Esophagus (tissue), 2 donors: Measurements from ENCODE around the gene ATAD2B. TPM values are rescaled to one million over a fixed set of nuclear protein-coding genes. Genes with fewer than 3 reads are reported as not detected.

Experiments used
- H3K27ac ChIP-seq, 2 donors: one replicate each; pipeline ENCODE4 v1.5.1; 2013; ENCODE audit warnings: low read depth in 2 of 2, mild to moderate bottlenecking in 2 of 2, inconsistent platforms in 1 of 2, low read length in 1 of 2, moderate library complexity in 1 of 2
- H3K27me3 ChIP-seq, 2 donors: one replicate each; pipeline ENCODE4 v1.6.1; 2013; ENCODE audit warnings: low read length in 2 of 2, control low read depth in 1 of 2, mild to moderate bottlenecking in 1 of 2; ENCODE audit not compliant: insufficient read depth in 2 of 2, control insufficient read depth in 1 of 2
- H3K36me3 ChIP-seq, 2 donors: one replicate each; pipeline ENCODE4 v1.6.1; 2013; ENCODE audit warnings: low read length in 1 of 2; ENCODE audit not compliant: control insufficient read depth in 2 of 2, insufficient read depth in 2 of 2
- H3K4me1 ChIP-seq, 2 donors: one replicate each; pipeline ENCODE4 v1.6.1; 2013; ENCODE audit warnings: low read length in 1 of 2; ENCODE audit not compliant: control insufficient read depth in 2 of 2, insufficient read depth in 2 of 2
- H3K4me3 ChIP-seq, 2 donors: one replicate each; pipeline ENCODE4 v1.5.1; 2013; ENCODE audit warnings: low read length in 2 of 2, mild to moderate bottlenecking in 2 of 2, low read depth in 1 of 2, moderate library complexity in 1 of 2
- H3K9me3 ChIP-seq, 2 donors: one replicate each; pipeline ENCODE4 v1.6.1; 2013; ENCODE audit warnings: mild to moderate bottlenecking in 2 of 2, low read depth in 1 of 2, low read length in 1 of 2, moderate library complexity in 1 of 2; ENCODE audit not compliant: control insufficient read depth in 2 of 2, insufficient read depth in 1 of 2
- WGBS, 2 donors: extraction: QIAGEN DNeasy Blood & Tissue Kit; methylation state at CpG; one replicate each; pipeline ENCODE4 v1.1.7; 2013; 5-methylcytosine and 5-hydroxymethylcytosine counted together
- polyA plus RNA-seq, 2 donors: library from polyadenylated mRNA; stranded (reverse); fragments of 200-250 nt; gene quantifications; one replicate each; pipeline ENCODE4 v1.2.3, GENCODE V29; 2013
- donor health status: healthy with polysubstance abuse.
- donor health status: Bipolar disorder and iron deficiency.

Gene ATAD2B
- polyA plus RNA-seq, 2 donors = 4.0 to 5.8 TPM

DNA sequence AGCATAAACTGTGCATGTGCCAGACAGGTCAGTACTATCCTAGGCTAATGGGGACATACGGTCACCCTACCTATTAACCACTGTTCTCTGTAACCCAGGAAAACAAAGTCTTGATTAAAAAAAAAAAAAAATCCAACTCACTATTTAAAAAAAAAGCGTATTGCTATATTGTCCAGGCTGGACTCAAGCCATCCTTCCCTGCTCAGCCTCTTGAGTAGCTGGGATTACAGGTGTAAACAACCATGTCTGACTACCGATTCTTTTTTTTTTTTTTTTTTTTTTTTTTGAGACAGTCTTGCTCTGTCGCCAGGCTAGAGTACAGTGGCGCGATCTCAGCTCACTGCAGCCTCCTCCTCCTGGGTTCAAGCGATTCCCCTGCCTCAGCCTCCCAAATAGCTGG lies 11.6 kb downstream of the ATAD2B start:
- Histone ChIP-seq H3K9me3 (no peaks in the 10 kb centered on the region), H3K4me3 (no peak overlapping the region), H3K36me3 (no peaks in the 10 kb centered on the region), H3K27me3 (no peaks in the 10 kb centered on the region), H3K4me1 (no peaks in the 10 kb centered on the region), H3K27ac (no peak overlapping the region)
- WGBS, 2 donors = 74 to 83% methylated on average over 6 to 7 of the region's 7 CpGs

DNA sequence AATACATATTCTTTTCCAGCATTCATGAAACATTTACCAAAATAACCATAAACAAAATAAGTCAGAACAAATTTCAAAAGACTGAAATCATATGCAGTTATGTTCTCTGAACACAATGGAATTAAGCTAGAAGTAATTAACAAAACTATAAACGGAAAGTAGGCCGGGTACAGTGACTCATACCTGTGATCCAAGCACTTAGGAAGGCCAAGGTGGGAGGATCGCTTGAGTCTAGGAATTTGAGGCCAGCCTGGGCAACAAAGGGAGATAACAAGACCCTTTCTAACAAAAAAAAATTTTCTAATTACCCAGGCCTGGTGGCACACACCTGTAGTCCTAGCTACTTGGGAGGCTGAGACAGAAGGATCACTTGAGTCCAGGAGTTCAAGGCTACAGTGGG lies 14.9 kb downstream of the ATAD2B start:
- Histone ChIP-seq H3K4me3 (no peak overlapping the region), H3K36me3 (no peaks in the 10 kb centered on the region), H3K9me3 (no peaks in the 10 kb centered on the region), H3K27ac (no peak overlapping the region), H3K27me3 (no peaks in the 10 kb centered on the region), H3K4me1 (no peaks in the 10 kb centered on the region)
- 53 to 61% methylated on average over 3 of the region's 3 CpGs for WGBS, 2 donors

DNA sequence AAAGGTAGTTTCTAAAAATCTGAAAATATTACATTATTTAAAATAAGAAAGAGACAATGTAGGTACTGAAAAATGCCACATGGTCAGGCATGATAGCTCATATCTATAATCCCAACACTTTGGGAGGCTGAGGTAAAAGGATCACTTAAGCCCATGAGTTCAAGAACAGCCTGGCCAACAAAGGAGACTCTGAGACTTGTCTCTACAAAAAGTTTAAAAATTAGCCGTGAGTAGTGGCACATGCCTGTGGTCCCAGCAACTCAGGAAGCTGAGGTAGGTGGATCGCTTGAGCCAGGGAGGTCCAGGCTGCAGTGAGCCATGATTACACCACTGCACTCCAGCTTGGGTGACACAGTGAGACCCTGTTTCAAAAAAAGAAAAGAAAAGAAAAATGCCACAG lies 21.8 kb downstream of the ATAD2B start:
- no peaks in the 10 kb centered on the region for H3K9me3 ChIP-seq
- 63 to 69% methylated on average over 2 of the region's 2 CpGs for WGBS, 2 donors
- peaks cover 0 to 5% of the 10 kb centered on the region in 2 donors for H3K4me1 ChIP-seq
- no peak overlapping the region for H3K27ac ChIP-seq
- H3K27me3 ChIP-seq = no peaks in the 10 kb centered on the region
- no peaks in the 10 kb centered on the region for H3K36me3 ChIP-seq
- H3K4me3 ChIP-seq = no peak overlapping the region

DNA sequence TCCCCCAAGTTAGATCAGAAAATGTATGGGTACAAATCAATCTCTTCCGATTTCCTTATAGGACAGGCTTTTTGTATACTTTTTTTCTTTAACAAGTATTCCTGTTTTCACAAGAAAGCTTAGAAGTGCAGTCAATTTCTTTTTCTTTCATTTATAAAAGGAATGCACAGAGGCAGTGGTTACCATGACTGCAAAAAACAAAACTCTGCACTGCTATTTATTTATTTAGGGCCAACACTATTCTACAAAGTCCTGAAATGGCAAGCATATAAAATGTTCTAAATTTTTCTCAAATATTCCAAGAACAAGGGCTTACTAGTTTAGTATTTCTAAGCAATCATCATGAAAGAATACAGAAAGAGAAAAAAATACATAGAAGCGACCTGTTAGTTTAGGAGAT lies 22.2 kb downstream of the ATAD2B start:
- Histone ChIP-seq H3K9me3 (no peaks in the 10 kb centered on the region), H3K36me3 (no peaks in the 10 kb centered on the region), H3K4me1 (peaks cover 0 to 5% of the 10 kb centered on the region in 2 donors), H3K27me3 (no peaks in the 10 kb centered on the region), H3K4me3 (no peak overlapping the region), H3K27ac (no peak overlapping the region)
- 62 to 63% methylated on average over 2 of the region's 2 CpGs for WGBS, 2 donors

DNA sequence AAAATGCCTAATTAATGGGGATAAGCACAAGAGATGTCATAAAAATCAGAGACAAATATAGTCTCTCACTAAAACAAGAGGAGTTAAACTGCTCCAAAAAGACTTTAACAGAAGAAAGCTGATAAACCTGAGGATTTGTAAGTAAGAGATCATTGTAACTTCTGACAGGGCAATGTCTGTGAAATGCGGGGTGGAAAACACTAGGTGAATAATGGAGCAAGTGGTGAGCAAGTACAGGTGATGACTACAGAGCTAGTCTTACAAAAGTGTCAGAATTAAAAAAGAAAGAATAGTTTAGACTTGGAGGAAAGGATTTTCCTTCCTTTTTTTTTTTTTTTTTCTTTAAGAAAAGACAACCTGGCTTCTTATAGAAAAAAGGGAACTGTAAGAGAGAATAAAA lies 22.7 kb downstream of the ATAD2B start:
- no peaks in the 10 kb centered on the region for H3K9me3 ChIP-seq
- peaks cover 0 to 5% of the 10 kb centered on the region in 2 donors for H3K4me1 ChIP-seq
- H3K27me3 ChIP-seq = no peaks in the 10 kb centered on the region
- WGBS, 2 donors = 59 to 67% methylated on average over 1 of the region's 1 CpG
- no peaks in the 10 kb centered on the region for H3K36me3 ChIP-seq
- H3K4me3 ChIP-seq = no peak overlapping the region
- H3K27ac ChIP-seq = no peak overlapping the region

DNA sequence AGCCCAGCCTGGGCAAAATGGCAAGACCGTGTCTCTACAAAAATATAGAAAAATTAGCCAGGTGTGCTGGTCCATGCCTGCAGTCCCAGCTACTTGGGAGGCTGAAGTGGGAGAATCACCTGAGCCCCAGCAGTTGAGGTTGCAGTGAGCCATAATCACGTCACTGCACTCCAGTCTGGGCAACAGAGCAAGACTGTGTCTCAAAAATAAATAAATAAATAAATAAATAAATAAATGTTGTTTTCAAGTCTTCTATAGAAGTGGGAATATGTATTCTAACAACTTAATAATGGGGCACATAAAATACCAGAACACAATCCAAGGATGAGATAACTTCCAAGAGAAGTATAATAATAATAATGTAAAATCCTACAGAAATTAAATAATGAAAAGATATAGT lies 23.9 kb downstream of the ATAD2B start:
- Histone ChIP-seq H3K36me3 (no peaks in the 10 kb centered on the region), H3K27ac (peak overlapping the region in 1 of 2 donors; percentile 73), H3K9me3 (no peaks in the 10 kb centered on the region), H3K4me1 (peaks cover 0 to 5% of the 10 kb centered on the region in 2 donors), H3K4me3 (no peak overlapping the region), H3K27me3 (no peaks in the 10 kb centered on the region)
- 84 to 97% methylated on average over 2 of the region's 2 CpGs for WGBS, 2 donors

DNA sequence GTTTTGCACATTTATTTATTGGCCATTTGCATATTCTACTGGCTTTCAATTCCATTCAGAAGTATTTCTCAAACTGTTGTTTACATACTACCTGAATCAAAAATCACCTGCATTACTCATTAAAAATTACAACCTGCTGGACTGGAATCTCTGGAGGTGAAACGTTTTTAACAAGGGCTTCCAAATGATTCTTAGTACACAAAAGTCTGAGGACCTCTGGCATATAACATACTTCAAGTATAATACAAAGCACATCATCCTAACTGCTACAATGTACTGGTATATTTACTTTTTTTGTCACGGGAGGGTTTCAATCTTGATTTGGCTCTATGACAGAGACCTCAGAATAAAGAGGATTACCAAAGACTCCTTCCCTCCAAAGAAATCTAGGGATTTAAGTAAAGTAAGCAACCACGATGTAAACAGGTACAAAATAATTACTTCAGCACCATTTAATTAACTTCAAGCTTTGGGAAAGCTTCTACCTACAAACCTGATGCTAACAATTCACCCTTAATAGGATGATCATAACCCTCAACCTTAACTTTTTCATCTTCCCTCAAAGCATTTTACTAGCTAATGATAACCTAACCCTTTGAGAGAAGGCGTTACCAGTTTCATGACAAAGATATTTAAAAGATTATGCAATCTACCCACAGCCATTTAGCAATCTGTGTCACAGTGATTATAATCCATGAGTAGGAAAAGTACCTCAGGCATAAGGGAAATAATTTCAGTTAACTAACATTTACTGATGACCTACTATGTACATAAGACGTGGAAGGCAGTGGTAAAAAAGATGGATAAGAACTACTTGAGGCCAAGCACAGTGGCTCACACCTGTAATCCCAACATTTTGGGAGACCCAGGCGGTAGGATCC lies 24.7 kb downstream of the ATAD2B start:
- no peaks in the 10 kb centered on the region for H3K9me3 ChIP-seq
- H3K27me3 ChIP-seq = no peaks in the 10 kb centered on the region
- H3K27ac ChIP-seq = peak overlapping the region; percentile 67 to 73
- H3K4me3 ChIP-seq = no peak overlapping the region
- no peaks in the 10 kb centered on the region for H3K36me3 ChIP-seq
- 48 to 53% methylated on average over 6 of the region's 6 CpGs for WGBS, 2 donors
- H3K4me1 ChIP-seq = peaks cover 0 to 5% of the 10 kb centered on the region in 2 donors

DNA sequence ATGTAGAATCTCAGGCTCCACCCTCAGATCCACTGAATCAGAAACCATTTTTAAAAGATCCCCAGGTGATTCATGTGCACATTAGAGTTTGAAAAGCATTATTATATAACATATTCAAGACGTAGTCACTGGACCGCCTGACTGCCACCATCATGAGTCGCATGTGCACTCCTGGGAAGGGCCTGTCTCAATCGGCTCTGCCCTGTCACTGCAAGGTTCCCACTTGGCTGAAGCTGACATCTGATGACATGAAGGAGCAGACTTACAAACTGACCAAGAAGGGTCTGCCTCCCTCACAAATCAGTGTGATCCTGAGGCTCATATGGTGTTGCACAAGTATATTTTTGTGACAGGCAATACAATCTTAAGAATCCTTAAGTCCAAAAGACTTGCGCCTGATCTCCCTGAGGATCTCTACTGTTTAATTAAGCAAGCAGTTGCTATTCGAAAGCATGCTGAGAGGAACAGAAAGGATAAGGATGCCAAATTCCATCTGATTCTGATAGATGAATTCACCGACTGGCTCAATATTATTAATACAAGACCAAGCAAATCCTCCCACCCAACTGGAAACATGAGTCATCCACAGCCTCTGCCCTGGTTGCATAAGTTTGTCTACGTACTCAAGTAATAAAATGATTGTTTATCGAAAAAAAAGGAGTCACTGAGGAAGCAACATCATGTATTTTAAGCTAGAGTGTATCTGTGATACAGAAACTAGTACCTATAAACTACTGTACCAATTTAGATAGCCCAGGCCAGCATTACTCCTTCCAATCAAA lies 26.2 kb downstream of the ATAD2B start:
- WGBS, 2 donors = 41 to 45% methylated on average over 9 of the region's 9 CpGs
- Histone ChIP-seq H3K9me3 (no peaks in the 10 kb centered on the region), H3K36me3 (no peaks in the 10 kb centered on the region), H3K27ac (peak overlapping the region; percentile 77 to 91), H3K27me3 (no peaks in the 10 kb centered on the region), H3K4me1 (peaks cover 0 to 5% of the 10 kb centered on the region in 2 donors), H3K4me3 (no peak overlapping the region)

DNA sequence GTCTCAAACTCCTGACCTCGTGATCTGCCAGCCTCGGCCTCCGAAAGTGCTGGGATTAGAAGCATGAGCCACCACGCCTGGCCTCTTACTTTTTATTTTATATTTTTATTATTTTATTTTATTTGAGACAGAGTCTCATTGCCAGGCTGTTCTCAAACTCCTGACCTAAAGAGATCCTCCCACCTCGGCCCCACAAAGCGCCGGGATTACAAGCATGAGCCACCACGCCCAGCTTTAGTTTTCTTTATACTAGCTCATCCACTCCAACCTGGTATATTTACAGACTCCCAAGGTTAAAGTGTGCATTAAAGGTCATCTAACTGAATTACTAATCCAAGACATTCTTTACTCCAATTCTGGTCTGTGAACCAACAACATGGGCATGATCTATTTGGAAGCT lies 26.8 kb downstream of the ATAD2B start:
- peak overlapping the region; percentile 36 to 91 for H3K27ac ChIP-seq
- H3K4me1 ChIP-seq = peaks cover 0 to 3% of the 10 kb centered on the region in 2 donors

More for the DNA sequence above, 26.8 kb downstream of the ATAD2B start:
- H3K9me3 ChIP-seq = no peaks in the 10 kb centered on the region
- no peaks in the 10 kb centered on the region for H3K36me3 ChIP-seq
- no peaks in the 10 kb centered on the region for H3K27me3 ChIP-seq
- H3K4me3 ChIP-seq = no peak overlapping the region
- 78 to 80% methylated on average over 8 of the region's 8 CpGs for WGBS, 2 donors
